Fibroblast of villous mesenchyme (primary cell): ENCODE results near the gene TMEM204. TPM values are rescaled to one million over a fixed set of nuclear protein-coding genes. Genes with fewer than 3 reads are reported as not detected.

Experiments used
- DNase-seq: peaks from one replicate; pipeline ENCODE4 v3.0.0-alpha.2; 2010; ENCODE audit warnings: low read depth
- H3K4me3 ChIP-seq: 2 replicates; pipeline ENCODE4 v1.5.1; 2011; ENCODE audit warnings: low read depth, mild to moderate bottlenecking, low read length
- total RNA-seq: library from RNA; depleted of rRNA; stranded (reverse); fragments of >200 nt; gene quantifications from 2 replicates; pipeline ENCODE4 v1.2.3, GENCODE V29; 2012
- TF ChIP-seq, protein P1 (sequence below): IDR thresholded peaks from 2 replicates; pipeline ENCODE4 v1.5.1; 2012; ENCODE audit warnings: low read depth, mild to moderate bottlenecking, low read length; ENCODE audit not compliant: insufficient read depth

TMEM204 gene
- total RNA-seq, 1 donor: 22.5 TPM

- no peak for DNase-seq
- TF ChIP-seq, protein P1, sequence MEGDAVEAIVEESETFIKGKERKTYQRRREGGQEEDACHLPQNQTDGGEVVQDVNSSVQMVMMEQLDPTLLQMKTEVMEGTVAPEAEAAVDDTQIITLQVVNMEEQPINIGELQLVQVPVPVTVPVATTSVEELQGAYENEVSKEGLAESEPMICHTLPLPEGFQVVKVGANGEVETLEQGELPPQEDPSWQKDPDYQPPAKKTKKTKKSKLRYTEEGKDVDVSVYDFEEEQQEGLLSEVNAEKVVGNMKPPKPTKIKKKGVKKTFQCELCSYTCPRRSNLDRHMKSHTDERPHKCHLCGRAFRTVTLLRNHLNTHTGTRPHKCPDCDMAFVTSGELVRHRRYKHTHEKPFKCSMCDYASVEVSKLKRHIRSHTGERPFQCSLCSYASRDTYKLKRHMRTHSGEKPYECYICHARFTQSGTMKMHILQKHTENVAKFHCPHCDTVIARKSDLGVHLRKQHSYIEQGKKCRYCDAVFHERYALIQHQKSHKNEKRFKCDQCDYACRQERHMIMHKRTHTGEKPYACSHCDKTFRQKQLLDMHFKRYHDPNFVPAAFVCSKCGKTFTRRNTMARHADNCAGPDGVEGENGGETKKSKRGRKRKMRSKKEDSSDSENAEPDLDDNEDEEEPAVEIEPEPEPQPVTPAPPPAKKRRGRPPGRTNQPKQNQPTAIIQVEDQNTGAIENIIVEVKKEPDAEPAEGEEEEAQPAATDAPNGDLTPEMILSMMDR: no peak
- no peak overlapping the region for H3K4me3 ChIP-seq
Observed at GRCh38 chr16:1573301-1573700, 39.8 kb downstream of the TMEM204 start.

GRCh38 chr16:1575578-1575977, 42.1 kb downstream of the TMEM204 start:
- no peak for DNase-seq
- TF ChIP-seq, protein P1: no peak
- no peak overlapping the region for H3K4me3 ChIP-seq

- no peak overlapping the region for H3K4me3 ChIP-seq
- TF ChIP-seq, protein P1: no peak
- DNase-seq: no peak
Observed at GRCh38 chr16:1579214-1579613, 45.7 kb downstream of the TMEM204 start.

DNA sequence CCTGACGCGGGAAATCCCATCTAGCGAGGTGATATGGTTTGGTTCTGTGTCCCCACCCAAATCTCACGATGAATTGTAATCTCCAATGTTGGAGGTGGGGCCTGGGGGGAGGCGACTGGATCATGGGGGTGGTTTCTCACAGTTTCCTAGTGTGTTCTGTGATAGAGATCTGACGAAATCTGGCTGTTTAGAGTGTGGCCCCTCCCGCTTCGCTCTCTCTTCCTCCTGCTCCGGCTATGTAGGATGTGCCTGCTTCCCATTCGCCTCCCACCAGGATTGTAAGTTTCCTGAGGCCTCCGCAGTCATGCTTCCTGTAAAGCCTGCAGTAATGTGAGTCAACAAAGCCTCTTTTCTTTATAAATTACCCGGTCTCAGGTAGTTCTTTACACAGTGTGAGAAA, 46.8 kb downstream of the TMEM204 start:
- TF ChIP-seq, protein P1: no peak
- H3K4me3 ChIP-seq: no peak overlapping the region
- DNase-seq: no peak

DNA sequence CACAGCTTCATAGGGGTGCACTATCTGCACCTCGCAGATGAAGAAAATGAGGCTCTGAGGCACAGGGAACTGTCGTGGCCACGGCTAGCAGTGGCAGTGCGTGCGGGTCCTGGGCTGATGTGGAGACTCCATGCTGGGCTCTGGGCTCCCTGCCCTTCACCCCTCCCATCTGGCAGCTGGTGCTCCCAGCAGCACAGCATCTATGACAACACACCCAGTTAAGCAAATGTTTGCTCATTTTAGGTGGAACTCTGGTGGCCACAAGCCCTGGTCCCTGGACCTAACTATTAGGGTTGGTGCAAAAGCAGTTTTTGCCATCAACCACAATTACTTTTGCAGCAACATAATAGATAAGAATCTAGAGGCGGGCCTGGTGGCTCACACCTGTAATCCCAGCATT, 47.5 kb downstream of the TMEM204 start:
- TF ChIP-seq, protein P1: no peak
- H3K4me3 ChIP-seq: no peak overlapping the region
- no peak for DNase-seq

GRCh38 chr16:1581804-1582203, 48.3 kb downstream of the TMEM204 start:
- TF ChIP-seq, protein P1: no peak
- DNase-seq: no peak
- no peak overlapping the region for H3K4me3 ChIP-seq

- no peak overlapping the region for H3K4me3 ChIP-seq
- no peak for DNase-seq
- TF ChIP-seq, protein P1: no peak
Observed at GRCh38 chr16:1583180-1583579, 49.7 kb downstream of the TMEM204 start.
